SK-N-SH treated with all-trans-retinoic acid at 6 μM for 48 hours (cell line): Measurements from ENCODE around the gene SHANK2.

Experiments used
- ATAC-seq: fragments of 200-7000 bp; cut with Tn5 transposase; 3 replicates; pipeline ENCODE4 v1.9.1; 2020; ENCODE audit warnings: mild to moderate bottlenecking, moderate library complexity
- ARNTL ChIP-seq: fragments of 450-650 bp; formaldehyde crosslinking; IDR thresholded peaks from 2 replicates; pipeline ENCODE4 v1.5.0; 2020; ENCODE audit warnings: low read depth, mild to moderate bottlenecking, moderate library complexity, borderline replicate concordance
- BACH2 ChIP-seq: fragments of 250-450 bp; sonication (Bioruptor Pico); IDR thresholded peaks from 2 replicates; pipeline ENCODE4 v1.9.0; 2021; ENCODE audit warnings: mild to moderate bottlenecking, borderline replicate concordance
- CSDC2 ChIP-seq: fragments of 250-450 bp; sonication (Bioruptor Pico); IDR thresholded peaks from 2 replicates; pipeline ENCODE4 v1.5.0; 2020; ENCODE audit warnings: mild to moderate bottlenecking, moderate library complexity
- CSRNP3 ChIP-seq: fragments of 250-450 bp; sonication (Bioruptor Pico); IDR thresholded peaks from 2 replicates; pipeline ENCODE4 v1.5.1; 2021; ENCODE audit warnings: mild to moderate bottlenecking, moderate library complexity
- ESRRG ChIP-seq: fragments of 250-450 bp; sonication (Bioruptor Pico); IDR thresholded peaks from 2 replicates; pipeline ENCODE4 v1.6.1; 2021; ENCODE audit warnings: mild to moderate bottlenecking
- GLIS3 ChIP-seq: fragments of 250-450 bp; sonication (Bioruptor Pico); IDR thresholded peaks from 2 replicates; pipeline ENCODE4 v1.5.0; 2020; ENCODE audit warnings: mild to moderate bottlenecking, moderate library complexity
- ISL1 ChIP-seq: fragments of 250-450 bp; sonication (Bioruptor Pico); IDR thresholded peaks from 2 replicates; pipeline ENCODE4 v2.1.2; 2022; ENCODE audit warnings: mild to moderate bottlenecking, moderate library complexity
- OSR1 ChIP-seq: fragments of 250-450 bp; sonication (Bioruptor Pico); IDR thresholded peaks from 2 replicates; pipeline ENCODE4 v1.8.0; 2022; ENCODE audit warnings: moderate library complexity, mild to moderate bottlenecking, inconsistent platforms
- PATZ1 ChIP-seq: fragments of 250-450 bp; sonication (Bioruptor Pico); IDR thresholded peaks from 2 replicates; pipeline ENCODE4 v1.8.0; 2020; ENCODE audit warnings: mild to moderate bottlenecking, moderate library complexity, borderline replicate concordance
- POU6F1 ChIP-seq: fragments of 250-450 bp; sonication (Bioruptor Pico); IDR thresholded peaks from 2 replicates; pipeline ENCODE4 v1.8.0; 2021; ENCODE audit warnings: low read depth, mild to moderate bottlenecking, moderate library complexity, borderline replicate concordance
- PPARA ChIP-seq: fragments of 250-450 bp; sonication (Bioruptor Pico); IDR thresholded peaks from 2 replicates; pipeline ENCODE4 v1.5.0; 2020; ENCODE audit warnings: mild to moderate bottlenecking, borderline replicate concordance
- RARB ChIP-seq: fragments of 250-450 bp; sonication (Bioruptor Pico); IDR thresholded peaks from 2 replicates; pipeline ENCODE4 v1.8.0; 2021; ENCODE audit warnings: mild to moderate bottlenecking, moderate library complexity
- SNAI2 ChIP-seq: fragments of 250-450 bp; sonication (Bioruptor Pico); IDR thresholded peaks from 2 replicates; pipeline ENCODE4 v1.5.0; 2020; ENCODE audit warnings: mild to moderate bottlenecking, moderate library complexity
- TCF4 ChIP-seq: fragments of 250-450 bp; sonication (Bioruptor Pico); IDR thresholded peaks from 2 replicates; pipeline ENCODE4 v1.8.0; 2021; ENCODE audit warnings: mild to moderate bottlenecking, moderate library complexity, borderline replicate concordance
- TOX ChIP-seq: fragments of 250-450 bp; sonication (Bioruptor Pico); IDR thresholded peaks from 2 replicates; pipeline ENCODE4 v1.8.0; 2021; ENCODE audit warnings: mild to moderate bottlenecking, moderate library complexity, borderline replicate concordance
- TSHZ2 ChIP-seq: fragments of 250-450 bp; sonication (Bioruptor Pico); IDR thresholded peaks from 2 replicates; pipeline ENCODE4 v1.5.0; 2020; ENCODE audit warnings: mild to moderate bottlenecking, moderate library complexity
- ZC3H10 ChIP-seq: fragments of 250-450 bp; sonication (Bioruptor Pico); IDR thresholded peaks from 2 replicates; pipeline ENCODE4 v1.5.1; 2021; ENCODE audit warnings: mild to moderate bottlenecking, moderate library complexity
- ZFP3 ChIP-seq: fragments of 250-450 bp; sonication (Bioruptor Pico); IDR thresholded peaks from 2 replicates; pipeline ENCODE4 v1.5.0; 2020; ENCODE audit warnings: mild to moderate bottlenecking, moderate library complexity
- ZFP30 ChIP-seq: fragments of 450-650 bp; formaldehyde crosslinking; IDR thresholded peaks from 2 replicates; pipeline ENCODE4 v1.5.0; 2022; ENCODE audit warnings: mild to moderate bottlenecking, moderate library complexity
- ZNF565 ChIP-seq: fragments of 450-650 bp; formaldehyde crosslinking; conservative IDR thresholded peaks from 2 replicates; pipeline ENCODE4 v1.5.0; 2020; ENCODE audit warnings: low read depth, mild to moderate bottlenecking, moderate library complexity
- ZNF70 ChIP-seq: fragments of 450-650 bp; formaldehyde crosslinking; IDR thresholded peaks from 2 replicates; pipeline ENCODE4 v1.5.0; 2020; ENCODE audit warnings: mild to moderate bottlenecking, moderate library complexity
- ZNF8 ChIP-seq: fragments of 450-650 bp; formaldehyde crosslinking; IDR thresholded peaks from 2 replicates; pipeline ENCODE4 v1.5.0; 2020; ENCODE audit warnings: mild to moderate bottlenecking, moderate library complexity
- TF ChIP-seq, protein P1 (sequence below): fragments of 250-450 bp; sonication (Bioruptor Pico); IDR thresholded peaks from 2 replicates; pipeline ENCODE4 v1.5.1; 2020; ENCODE audit warnings: low read depth, mild to moderate bottlenecking, moderate library complexity

Gene SHANK2

DNA sequence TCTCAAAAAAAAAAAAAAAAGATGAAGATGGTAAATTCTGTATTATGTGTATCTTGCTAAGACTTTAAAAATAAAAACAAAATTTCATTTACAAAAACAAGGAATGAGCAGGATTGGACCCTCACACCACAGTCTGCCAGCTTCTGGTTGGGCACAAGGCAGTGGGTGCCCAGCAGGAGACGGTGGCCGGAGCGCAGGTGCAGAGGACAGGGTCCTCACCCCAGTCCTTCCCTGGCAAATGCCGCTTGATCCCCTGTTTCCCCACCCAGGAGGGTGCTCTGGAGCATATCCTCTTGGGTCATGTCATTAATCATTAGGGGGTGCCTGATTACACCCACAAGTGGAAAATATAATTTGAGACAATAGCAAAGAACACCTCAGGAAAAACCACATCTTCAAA, 31.2 kb downstream of the SHANK2 start:
- ATAC-seq = no peak
- no peak for TF ChIP-seq ZNF70 (CRISPR knock-in tag)
- TF ChIP-seq PPARA (CRISPR knock-in tag) = no peak
- no peak for TF ChIP-seq POU6F1 (CRISPR knock-in tag)
- TF ChIP-seq RARB (CRISPR knock-in tag) = no peak
- TF ChIP-seq, protein P1, sequence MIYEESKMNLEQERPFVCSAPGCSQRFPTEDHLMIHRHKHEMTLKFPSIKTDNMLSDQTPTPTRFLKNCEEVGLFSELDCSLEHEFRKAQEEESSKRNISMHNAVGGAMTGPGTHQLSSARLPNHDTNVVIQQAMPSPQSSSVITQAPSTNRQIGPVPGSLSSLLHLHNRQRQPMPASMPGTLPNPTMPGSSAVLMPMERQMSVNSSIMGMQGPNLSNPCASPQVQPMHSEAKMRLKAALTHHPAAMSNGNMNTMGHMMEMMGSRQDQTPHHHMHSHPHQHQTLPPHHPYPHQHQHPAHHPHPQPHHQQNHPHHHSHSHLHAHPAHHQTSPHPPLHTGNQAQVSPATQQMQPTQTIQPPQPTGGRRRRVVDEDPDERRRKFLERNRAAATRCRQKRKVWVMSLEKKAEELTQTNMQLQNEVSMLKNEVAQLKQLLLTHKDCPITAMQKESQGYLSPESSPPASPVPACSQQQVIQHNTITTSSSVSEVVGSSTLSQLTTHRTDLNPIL (CRISPR knock-in tag) = no peak
- no peak for TF ChIP-seq TOX (CRISPR knock-in tag)
- no peak for TF ChIP-seq BACH2 (CRISPR knock-in tag)
- TF ChIP-seq SNAI2 (CRISPR knock-in tag) = no peak
- TF ChIP-seq OSR1 (CRISPR knock-in tag) = no peak
- no peak for TF ChIP-seq ARNTL (CRISPR knock-in tag)
- no peak for TF ChIP-seq GLIS3
- TF ChIP-seq TCF4 (CRISPR knock-in tag) = no peak
- TF ChIP-seq CSDC2 (CRISPR knock-in tag) = no peak
- no peak for TF ChIP-seq ZFP3
- TF ChIP-seq ESRRG = no peak
- no peak for TF ChIP-seq ZNF8 (CRISPR knock-in tag)
- TF ChIP-seq PATZ1 (CRISPR knock-in tag) = no peak
- no peak for TF ChIP-seq ZC3H10 (CRISPR knock-in tag)

DNA sequence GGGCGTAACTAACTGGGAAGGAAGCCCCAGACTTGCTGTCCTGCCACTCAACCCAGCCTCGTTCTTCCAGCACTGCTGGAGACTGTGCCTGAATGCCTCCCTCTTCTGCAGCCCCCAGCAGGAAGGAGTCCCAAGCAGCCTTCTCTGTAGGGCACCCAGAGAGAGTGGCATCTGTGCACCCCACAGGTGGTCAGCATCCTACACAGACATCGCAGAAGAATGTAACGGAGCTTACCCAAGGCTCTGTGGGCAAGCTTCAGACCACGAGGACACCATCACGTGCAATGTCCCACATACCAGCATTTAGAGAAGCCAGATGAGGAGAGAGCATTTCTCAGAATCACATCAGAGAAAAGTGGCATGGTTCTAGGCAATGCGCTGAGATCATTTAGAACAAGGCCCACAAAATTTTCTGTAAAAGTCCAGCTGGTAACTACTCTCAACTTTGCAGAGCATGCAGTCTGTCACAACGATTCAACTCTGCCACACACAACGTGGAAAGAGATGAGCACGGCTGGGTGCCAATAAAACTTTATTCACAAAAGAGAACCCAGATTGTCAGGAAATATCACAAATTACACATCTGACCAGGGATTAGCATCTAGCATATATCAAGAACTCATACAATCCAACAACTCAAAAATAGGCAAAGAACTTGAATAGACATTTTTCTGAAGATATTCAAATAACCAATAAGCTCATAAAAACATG, 33.4 kb downstream of the SHANK2 start:
- ATAC-seq = no peak
- TF ChIP-seq CSRNP3 (CRISPR knock-in tag) (no peak), TSHZ2 (CRISPR knock-in tag) (no peak), ESRRG (no peak), ZNF8 (CRISPR knock-in tag) (no peak), BACH2 (CRISPR knock-in tag) (no peak), ZFP3 (no peak), ISL1 (no peak), ZNF70 (CRISPR knock-in tag) (no peak), ZNF565 (CRISPR knock-in tag) (no peak), GLIS3 (no peak), ZFP30 (no peak), POU6F1 (CRISPR knock-in tag) (no peak)
- TF ChIP-seq, protein P1 (CRISPR knock-in tag) = no peak
